NCI-H2081 (cell line): ENCODE results near the gene GJB2.

ENCODE experiments used
- DNase-seq, 2 experiments: peaks; one replicate each; lab custom pipeline; 2025; lab: John Stamatoyannopoulos, UW

The GJB2 gene

DNA sequence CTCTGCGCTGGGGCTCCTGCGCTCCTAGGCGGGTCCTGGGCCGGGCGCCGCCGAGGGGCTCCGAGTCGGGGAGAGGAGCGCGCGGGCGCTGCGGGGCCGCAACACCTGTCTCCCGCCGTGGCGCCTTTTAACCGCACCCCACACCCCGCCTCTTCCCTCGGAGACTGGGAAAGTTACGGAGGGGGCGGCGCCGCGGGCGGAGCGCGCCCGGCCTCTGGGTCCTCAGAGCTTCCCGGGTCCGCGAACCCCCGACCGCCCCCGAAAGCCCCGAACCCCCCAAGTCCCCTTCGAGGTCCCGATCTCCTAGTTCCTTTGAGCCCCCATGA is at the start of gene GJB2:
Gene GJB2 (minus strand): TSS at position 103 of the 326 bp plus-strand sequence. CDS start 3,357 bp downstream, outside the sequence.
- no peak for DNase-seq

DNA sequence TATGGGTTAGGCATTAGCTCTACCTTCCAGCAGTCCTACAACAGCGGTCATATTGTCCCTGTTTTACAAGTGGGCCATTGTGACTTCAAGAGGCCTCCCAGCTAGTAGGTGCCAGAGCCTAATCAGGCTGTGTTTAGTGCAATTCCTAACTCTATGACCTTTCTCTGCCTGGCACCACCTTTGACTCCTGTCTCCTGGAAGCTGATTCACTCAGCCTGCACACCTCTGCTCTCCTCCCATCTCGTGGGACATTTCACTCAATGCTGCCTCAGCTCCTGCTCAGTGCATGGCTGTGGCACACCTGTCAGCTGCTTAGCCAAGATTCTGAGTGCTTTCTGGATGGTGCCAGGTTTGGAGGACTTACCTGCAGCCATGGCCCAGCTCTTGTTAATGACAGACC is 48.9 kb upstream of the GJB2 start:
- no peak for DNase-seq

DNA sequence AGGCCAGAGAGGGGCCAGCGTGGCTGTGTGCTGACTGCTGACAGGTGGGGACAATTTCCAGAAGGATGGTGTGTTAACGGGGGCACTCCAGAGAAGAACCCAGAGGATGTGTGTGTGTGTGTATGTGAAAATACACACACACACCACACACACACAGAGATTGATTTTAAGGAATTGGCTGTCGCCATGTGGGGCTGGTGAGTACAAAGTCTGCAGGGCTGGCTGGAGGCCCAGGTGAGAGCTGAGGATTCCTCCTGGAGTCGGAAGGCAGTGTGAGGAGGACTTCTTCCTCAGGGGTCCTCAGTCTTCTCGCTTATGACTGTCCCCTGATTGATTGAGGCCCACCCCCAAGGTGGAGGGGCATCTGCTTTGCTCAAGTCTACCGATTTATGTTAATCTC is 47.0 kb upstream of the GJB2 start:
- DNase-seq = no peak

DNA sequence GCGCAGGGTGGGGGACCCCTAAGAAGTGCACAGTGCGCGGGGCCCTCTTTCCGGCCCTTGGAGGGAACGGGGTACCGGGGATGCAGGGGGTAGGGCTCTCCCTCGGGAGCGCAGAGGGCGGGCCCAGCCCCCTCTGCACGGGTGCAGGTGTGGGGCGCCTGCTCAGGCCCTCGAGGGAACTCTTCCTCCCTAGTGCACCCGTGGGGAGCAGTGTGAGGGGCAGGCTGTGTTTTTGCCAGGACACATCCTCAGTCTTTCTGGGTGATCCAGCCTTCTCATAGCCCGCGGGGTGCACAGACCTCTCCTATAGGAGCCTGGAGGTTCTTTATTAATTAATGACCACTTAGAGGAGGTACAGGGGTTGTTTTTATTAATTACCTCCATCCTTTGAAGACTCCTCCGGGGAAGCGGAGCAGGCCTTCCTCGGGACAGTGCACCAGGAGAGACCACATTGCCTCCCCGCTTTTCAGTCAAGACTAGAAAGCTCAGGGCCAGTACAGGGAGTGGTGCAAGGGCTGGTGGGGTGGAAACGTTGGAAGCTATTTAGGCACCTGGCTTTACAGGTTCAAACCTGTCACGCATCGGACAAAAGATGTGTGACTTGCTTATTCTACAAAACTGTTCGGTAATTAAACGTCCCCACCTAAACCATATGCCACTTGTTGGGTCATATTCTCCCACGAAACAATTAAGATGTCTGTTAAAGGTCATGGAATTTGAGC is 40.0 kb upstream of the GJB2 start:
- no peak for DNase-seq

DNA sequence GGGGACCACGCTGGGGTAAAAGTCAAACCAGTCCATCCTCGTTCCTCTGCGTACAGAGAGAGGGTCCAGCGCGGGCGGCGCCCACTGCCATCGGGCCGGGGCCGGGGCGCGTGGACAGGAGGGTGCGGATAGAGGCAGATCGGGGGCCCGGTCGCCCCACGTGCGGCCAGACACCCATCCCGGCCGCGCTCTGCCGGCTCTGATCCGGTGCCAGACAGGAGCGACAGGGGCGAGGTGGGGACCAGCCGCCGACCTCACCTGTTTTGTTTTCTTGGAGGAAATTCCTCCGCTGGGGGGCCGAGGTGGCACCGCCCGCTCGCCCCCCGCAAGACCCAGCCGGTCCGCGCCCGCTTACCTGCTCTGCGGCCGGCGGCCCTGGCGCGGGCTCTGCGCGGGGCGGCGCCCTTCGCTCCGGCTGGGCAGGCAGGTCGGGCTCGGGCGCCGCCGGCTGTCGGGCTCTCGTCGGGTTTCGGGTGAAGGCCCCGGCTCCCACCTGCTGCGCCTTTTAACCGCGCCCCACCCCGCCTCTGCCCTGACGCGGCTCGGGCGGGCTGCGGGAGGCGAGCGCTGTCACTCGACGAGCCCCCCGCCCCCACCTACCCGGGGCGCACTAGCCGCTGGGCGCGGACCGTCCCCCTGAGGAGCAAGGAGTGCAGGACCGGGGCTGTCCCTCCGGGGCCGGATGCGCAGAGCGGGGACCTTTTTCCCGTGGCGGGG is 39.3 kb upstream of the GJB2 start, which contains the start of gene GJB6:
Gene GJB6 (minus strand): TSS at position 481 of the 717 bp plus-strand sequence. CDS start 8,839 bp downstream, outside the sequence.
- no peak for DNase-seq

DNA sequence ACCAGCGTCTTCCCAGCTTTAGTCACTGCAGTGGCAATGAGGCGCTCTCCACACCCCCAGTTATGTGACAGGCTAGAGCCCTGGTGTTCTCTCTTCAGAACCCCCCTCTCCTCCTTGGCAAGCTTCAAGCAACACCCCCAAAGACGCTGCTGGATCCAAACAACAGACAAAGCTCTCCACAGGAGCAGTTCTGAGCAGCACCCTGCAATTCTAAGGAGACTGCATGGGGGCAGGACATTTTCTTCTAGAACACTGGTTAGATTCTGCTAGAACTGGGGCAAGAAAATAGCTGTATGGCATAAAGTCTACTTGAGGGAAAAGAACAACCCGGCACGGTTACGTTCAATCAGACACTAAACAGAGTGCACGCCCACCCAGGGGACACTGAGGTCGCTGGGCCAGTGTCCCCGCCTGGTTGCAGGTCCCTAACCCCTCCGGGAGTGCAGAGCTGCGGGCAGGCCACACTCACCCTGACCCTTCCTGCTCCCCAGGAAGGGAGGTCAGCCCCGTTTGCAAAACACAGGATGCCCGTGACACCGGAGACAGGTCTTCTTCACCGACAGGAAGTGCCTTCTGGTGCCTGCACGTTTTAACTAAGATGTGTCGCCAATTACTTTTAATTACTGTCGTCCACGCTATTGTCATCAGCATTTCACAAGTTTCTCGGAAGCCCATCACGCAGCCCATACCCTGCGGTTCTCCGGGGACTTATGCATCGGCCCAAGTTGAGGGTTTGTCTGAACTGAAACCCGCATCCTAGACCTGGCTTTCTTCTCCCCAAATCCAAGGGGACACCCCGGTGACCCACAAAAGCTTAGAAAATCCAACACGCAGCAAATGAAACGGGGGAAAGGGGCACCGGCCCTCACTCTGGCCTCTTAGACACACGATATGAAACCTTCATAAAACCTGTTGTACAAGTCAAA is 38.4 kb upstream of the GJB2 start:
- DNase-seq = no peak

DNA sequence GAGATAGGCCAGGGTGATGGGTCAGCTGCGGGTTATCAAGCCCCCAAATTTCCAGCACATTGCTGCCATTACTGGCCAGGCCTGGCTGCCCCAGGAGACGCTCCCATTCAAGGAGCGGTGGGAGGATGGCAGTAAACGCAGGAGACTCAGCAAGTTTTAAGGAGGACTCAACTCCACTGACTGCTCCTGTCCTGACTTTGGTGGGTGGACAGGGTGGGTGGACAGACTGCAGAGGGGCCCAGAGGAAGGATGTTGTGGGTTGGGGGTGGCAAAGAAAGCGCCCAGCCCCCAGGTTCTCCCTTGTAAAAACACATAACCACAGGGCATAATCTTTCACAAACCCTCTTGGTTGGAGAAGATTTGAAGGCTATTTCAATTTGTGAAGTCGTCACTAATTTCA is 35.0 kb upstream of the GJB2 start:
- no peak for DNase-seq

DNA sequence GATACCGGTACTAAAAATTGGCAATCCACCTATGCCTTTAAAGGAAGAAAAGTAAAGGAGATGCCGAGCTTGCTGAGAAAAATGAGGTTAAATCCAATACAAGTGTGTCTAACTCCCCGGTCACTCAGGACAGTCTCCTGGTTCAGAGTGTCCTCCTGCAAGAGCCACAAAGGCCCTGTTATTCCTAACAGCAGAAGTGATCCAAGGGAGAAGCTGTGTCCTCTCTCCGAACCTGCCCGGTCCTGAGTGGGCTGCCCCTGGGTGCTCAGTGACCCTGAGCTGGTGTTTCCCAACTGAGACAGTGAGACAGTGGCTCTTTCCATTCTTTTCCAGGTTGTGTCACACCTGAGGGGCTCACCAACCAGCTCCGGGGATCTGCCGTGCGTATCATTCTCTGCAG is 34.5 kb upstream of the GJB2 start:
- no peak for DNase-seq

DNA sequence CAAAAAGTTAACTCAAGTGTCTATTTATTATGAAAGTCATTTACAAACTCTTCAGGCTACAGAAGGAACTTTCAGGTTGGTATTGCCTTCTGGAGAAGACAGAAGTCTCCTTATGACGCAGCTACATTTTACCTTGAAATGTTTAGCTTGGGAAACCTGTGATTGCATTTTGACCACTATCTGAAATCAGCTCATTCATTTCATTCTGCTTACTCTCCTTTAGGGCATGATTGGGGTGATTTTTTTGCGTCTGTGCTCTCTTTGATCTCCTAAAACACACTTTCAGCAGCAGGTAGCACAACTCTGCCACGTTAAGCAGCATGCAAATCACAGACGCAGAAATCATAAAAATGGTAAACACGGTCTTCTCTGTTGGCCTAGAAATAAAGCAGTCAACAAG is 29.8 kb upstream of the GJB2 start:
- no peak for DNase-seq

DNA sequence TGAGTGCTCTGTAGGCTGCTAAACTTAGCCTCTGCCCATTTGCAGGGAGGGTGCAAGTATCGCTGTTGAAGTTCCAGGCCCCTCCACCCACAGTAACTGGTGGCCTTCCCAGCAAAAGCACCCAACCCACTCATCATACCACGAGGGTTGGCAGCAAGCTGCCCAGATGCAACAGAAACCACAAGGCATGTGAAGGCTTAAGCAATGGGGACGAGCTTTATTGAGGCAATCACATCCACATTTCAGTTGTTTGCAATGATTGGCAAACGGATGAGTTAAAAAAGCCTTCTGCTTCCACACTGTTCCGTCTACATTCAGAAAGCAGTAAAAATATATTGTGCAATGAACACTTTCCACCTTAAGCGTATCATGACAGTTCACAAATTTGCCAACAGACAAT is 29.0 kb upstream of the GJB2 start:
- no peak for DNase-seq

DNA sequence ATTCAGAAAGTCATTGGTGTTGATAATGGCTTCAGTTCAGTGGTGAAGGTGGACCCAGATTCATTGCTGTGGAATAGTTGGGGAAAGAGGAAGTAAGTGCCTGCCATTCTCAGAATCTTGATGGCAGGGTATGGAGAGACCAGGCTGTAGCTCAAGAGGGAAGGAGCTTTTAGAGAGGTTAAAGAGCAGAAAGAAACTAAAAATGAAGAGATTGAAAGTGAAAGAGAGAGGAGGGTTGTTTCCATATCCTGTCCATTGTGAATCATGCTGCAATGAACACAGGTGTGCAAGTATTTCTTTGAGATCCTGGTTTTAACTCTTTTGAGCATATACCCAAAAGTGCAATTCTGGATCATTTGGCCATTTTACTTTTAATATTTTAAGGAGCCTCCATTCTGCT is 26.8 kb upstream of the GJB2 start:
- no peak for DNase-seq

DNA sequence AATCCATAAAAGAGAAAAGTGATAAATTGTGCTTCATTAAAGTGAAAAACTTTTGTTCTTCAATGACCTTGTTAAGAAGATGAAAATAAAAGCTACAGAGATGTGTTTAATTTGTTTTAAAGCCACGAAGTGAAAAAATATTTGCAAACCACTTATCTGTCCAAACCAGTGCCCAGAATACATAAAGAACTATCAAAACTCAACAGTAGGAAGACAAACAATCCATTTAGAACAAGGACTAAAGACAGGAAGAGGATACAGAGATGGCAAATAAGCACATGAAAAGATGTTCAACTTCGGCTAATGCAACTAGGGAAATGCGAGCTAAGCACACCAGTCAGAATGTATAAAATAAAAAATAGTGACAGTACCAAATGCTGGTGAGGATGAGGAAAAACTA is 24.4 kb upstream of the GJB2 start:
- DNase-seq = peak in 1 of 2 experiments; percentile 33

DNA sequence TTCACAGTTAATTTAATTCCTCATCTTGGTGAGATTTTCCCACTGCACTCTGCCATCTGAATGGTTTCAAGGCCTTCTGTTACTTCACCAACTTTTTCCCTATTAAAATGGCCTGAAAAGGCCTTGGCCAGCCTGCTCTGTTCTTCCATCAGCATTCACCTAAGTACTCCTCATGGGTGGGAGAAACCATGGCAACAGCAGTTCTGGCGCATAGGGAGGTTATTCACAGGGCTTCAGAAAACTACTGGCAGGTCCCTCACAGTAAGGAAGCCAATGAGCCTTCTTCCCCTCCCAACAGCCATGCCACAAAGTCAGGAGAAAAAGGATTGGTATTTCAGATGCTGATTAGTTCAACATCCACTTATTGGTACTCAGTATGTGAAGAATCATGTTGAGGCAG is 17.2 kb upstream of the GJB2 start:
- DNase-seq = no peak

DNA sequence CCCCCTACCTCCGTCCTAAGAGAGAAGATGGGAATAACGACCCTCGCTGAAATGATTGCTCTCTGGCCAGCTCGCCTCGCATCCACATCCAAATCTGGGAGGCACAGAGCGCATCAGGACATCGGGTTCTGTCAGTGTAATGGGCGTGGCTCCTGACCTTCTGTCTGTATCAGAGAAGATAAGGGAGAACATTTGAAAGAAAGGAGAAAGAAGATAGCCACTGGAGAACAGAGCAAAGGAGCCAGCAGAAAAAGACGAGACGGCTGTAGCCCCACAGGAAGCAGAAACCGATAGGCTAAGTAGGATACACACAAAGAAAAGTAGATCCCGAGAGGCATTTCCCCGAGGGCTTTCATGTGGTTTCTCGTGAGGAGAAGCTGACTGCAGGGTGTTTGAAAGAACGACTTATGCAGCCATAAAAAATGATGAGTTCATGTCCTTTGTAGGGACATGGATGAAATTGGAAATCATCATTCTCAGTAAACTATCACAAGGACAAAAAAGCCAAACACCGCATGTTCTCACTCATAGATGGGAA is 14.0 kb upstream of the GJB2 start:
- DNase-seq = no peak

DNA sequence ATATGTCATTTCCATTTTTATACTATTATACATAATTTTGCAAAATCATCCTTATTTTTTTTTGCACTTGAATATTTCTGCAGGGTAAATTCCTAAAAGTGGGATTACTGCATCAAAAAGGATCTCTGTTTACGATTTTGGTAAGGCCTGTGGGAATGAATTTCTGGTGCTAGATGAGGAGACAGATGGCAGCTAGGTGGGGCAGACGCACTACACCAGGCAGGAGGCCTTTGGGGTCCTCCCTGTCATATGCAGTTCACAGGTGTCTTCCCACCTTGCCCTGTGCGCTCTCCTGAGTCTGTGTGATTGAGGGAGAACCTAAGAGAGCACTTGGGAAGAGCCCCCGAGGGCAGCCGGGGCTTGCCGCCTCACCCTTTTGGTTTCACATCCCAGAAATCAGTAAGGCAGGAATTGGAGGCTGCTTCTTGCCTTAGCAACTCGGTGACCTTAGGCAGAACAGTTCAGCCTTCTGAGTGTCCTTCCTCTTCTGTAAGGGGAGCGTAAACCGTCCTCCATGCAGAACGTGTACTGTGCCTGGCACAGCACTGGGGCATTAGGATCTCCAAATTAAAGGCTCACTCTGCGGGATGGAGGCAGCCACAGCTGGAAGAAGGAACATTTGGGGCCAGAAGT is 13.4 kb upstream of the GJB2 start:
- no peak for DNase-seq

DNA sequence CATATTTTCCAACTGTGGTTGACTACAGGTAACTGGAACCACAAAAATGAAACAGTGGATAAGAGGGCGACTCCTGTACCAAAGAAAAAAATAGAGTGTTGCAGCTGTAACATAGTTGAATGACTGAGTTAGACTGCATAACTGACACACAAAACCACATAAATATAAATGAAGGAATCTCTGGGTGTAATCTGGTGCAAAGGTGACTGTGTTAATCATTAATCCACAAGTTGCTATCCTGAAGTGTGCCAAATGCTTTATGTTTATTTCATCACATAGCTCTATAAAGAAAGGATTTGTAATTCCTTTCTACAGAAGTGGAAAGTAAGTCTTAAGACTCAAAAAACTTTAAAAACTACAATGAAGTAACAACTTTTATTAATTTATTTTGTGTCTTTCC is 6.0 kb upstream of the GJB2 start:
- no peak for DNase-seq

DNA sequence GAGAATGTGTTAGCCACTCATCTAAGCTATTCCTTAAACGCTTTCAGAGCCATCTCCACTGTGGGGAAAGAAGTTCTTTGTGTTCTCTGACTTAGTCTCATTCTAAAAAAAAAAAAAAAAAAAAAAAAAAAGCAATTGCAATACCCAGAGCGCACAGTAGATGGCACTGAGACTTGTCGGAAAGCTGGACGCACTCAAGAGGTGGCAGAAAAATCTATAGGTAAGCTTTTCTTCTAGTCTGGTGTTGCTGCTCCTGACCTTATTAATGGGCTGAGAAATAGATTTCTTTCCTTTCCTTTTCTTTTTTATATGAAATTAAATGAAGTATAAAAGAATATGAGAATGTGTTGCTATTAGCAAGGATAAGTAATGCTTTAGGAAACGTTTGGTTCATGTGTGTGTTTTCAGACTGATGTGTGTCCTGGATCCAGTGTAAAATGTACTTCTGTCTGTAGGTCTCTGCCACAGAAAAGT is 4.7 kb upstream of the GJB2 start:
- peak in 1 of 2 experiments; percentile 31 for DNase-seq

DNA sequence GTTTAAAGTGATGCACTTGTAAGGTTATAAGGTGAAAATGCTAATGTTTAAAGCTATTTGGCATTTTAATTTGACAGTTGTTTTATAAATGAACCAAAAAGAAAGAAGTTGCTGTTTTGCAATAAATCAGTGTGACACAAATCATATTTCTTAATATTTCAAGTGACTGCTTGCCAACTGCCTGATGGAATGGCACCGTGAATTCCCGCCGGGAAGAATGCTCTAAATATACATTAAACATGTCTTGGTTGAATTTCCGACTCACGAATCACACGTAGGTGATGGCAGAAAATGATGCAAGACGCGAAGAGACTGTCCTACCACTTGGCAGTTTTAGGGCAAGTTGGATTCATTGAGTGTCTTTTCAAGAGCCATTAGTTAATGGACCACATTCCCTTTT is 3.1 kb upstream of the GJB2 start:
- DNase-seq = no peak

DNA sequence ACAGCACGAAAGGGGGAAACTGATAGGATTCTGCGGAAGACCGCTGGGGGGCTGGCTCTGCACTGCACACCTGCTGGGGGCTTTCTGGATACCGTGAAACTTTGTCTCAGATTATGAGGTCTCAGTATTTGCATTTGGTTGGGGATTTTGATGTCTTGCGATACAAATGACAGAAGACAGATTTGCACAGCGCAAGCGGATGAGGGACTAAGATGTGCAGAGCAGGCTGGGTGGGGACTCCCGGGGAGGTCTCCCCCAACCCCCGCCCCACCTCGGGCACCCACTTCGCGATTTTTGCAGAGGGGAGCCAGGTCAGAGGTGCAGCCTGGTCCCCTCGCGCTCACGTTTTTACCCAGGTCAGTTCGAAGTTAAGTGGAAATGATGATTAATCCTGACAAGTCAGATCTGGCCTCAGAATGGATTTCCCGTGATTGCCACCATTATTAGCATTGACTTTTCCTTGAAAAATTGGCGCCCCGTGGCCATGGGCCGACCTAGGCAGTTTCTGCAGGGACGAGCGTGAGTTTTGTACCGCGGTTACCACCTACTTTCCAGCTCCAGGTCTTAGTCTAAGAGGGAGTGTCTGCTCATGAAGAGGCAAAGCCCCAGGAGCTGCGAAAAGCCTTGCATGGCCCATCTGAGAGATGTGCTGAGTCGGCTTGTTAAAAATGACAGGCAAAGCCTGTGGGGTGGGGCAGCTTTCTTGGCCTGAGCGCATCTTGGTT is 1.3 kb upstream of the GJB2 start:
- DNase-seq = no peak

DNA sequence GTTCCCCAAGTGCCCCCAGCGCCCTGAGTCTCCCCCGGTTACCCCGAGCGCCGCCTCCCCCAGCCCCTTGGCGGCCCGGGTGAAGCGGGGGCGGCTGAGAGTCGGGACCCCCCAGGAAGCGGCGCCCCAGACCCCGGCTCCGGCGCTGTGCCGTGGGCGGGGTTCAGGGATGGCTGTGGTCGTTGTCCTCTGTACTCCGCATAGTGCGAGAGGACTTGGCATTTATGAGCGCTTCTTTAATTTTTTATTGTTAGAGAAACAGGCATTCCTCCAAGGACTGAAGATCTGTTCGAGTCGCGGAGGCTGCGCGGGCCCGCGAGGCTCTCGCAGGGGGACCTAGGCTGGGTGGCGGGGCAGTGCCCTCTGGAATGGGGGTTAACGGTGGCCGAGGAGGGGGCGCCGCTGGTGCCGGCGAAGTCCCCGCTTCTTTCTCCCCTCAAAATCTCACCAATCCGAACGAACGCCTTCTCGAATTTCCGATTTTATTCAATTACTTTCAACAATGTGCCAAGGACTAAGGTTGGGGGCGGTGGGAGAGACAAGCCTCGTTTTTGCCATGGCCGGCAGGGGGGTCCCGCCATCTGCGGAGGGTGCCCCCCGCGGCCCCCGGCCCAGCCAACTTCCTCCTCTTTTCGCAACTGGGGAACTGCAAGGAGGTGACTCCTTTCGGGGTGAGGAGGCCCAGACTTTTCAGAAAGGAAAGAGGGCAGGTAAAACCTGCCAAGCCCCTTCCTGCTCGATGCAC is 596 bp upstream of the GJB2 start:
- no peak for DNase-seq
